Measurements from ENCODE around the gene PDZD2.

DNA sequence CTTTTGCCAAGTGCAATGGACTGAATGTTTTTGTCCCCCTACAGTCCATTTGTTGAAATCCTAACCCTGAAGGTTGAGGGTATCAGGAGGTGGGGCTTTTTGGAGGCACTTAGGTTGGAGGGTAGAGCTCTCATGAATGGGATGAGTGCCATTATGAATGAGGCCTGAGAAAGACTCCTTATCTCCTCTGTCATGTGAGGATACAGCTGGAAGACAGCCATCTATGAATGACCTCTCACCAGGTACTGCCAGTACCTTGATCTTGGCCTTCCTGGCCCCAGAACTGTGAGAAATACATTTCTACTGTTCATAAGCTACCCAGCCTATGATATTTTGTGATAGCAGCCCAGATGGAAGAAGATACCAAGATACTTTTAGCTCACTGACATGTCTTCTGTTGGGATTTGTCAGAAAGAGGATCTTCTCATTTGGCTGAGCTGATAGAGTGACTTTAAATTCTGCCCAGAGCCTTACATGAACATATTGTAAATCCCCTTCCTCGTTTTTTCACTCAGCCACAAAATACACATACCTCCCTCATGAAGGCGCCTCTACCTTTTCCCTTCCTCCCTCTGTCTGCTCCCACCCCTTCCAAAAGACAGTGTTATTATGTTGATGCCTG, 256.4 kb downstream of the PDZD2 start:
- TF ChIP-seq CTCF (IDR thresholded peaks at IDR 0.05; ENCODE audit: insufficient read depth, low read length) (no peak), POLR2AphosphoS5 (IDR thresholded peaks at IDR 0.05; ENCODE audit: low read depth) (no peak), REST (IDR thresholded peaks at IDR 0.05; ENCODE audit: insufficient replicate concordance, low read depth) (no peak), GABPA (IDR thresholded peaks at IDR 0.05; ENCODE audit: low read depth) (no peak), SPI1 (IDR thresholded peaks at IDR 0.05; ENCODE audit: borderline replicate concordance, low read depth) (no peak)

All from HL-60 (cell line).